IMR-90 (cell line): Measurements from ENCODE around the gene KLHL25. TPM values are rescaled to one million over a fixed set of nuclear protein-coding genes. Genes with fewer than 3 reads are reported as not detected.

Source experiments
- ATAC-seq: fragments of 200-7000 bp; cut with Tn5 transposase; 2 replicates; pipeline ENCODE4 v1.9.1; 2020; ENCODE audit warnings: low read depth, mild to moderate bottlenecking, moderate library complexity
- BruUV-seq: library from RNA; stranded (reverse); fragments of 400-500 nt; replicated peaks from 2 replicates; lab custom pipeline; 2021; lab: Mats Ljungman, UMichigan
- CTCF ChIA-PET: fragments of 300-600 bp; formaldehyde crosslinking; extraction: SDS; loops from one replicate; lab custom pipeline; 2021; ENCODE audit warnings: antibody characterized with exemption; lab: Yijun Ruan, JAX
- POLR2A ChIA-PET: fragments of 300-600 bp; sonication (Branson Sonifier 250); formaldehyde crosslinking; loops from one replicate; lab custom pipeline; 2022; ENCODE audit warnings: antibody characterized with exemption; ENCODE audit not compliant: unreplicated experiment; lab: Charles Lee
- DNase-seq: peaks from one replicate; pipeline ENCODE4 v3.0.0; 2013
- H2AFZ ChIP-seq: replicated peaks from 2 replicates; pipeline ENCODE3; 2013; ENCODE audit warnings: low read length, mild to moderate bottlenecking; ENCODE audit not compliant: poor library complexity
- H2AK5ac ChIP-seq: 2 replicates; pipeline ENCODE4 v1.6.1; 2013; ENCODE audit warnings: low read depth, low read length, inconsistent platforms
- H2AK9ac ChIP-seq: replicated peaks from 2 replicates; pipeline ENCODE3; 2013; ENCODE audit warnings: mild to moderate bottlenecking, low read depth, low read length, moderate library complexity; ENCODE audit not compliant: poor library complexity
- H2BK120ac ChIP-seq: 2 replicates; pipeline ENCODE4 v1.6.1; 2013; ENCODE audit warnings: low read depth, low read length, inconsistent platforms
- H2BK15ac ChIP-seq: 3 replicates; pipeline ENCODE4 v1.6.1; 2013; ENCODE audit warnings: low read depth, low read length, inconsistent platforms
- H2BK20ac ChIP-seq: 2 replicates; pipeline ENCODE4 v1.6.1; 2013; ENCODE audit warnings: low read depth, mild to moderate bottlenecking, inconsistent platforms, low read length, moderate library complexity
- H2BK5ac ChIP-seq: 2 replicates; pipeline ENCODE4 v1.6.1; 2013; ENCODE audit warnings: mild to moderate bottlenecking, low read depth, low read length, inconsistent platforms; ENCODE audit not compliant: poor library complexity, severe bottlenecking
- H3K14ac ChIP-seq: replicated peaks from 2 replicates; pipeline ENCODE4 v1.6.1; 2013; ENCODE audit warnings: low read depth, low read length, inconsistent platforms
- H3K18ac ChIP-seq: 2 replicates; pipeline ENCODE4 v1.6.1; 2013; ENCODE audit warnings: low read depth, low read length, control low read depth
- H3K23ac ChIP-seq: 2 replicates; pipeline ENCODE4 v1.6.1; 2013; ENCODE audit warnings: low read depth, low read length, inconsistent platforms
- H3K27ac ChIP-seq: 2 replicates; pipeline ENCODE4 v1.5.1; 2013; ENCODE audit warnings: mild to moderate bottlenecking, control low read depth, low read length; ENCODE audit not compliant: insufficient read depth
- H3K27me3 ChIP-seq: 2 replicates; pipeline ENCODE4 v1.6.1; 2013; ENCODE audit warnings: low read length; ENCODE audit not compliant: control insufficient read depth, insufficient read depth
- H3K36me3 ChIP-seq: 2 replicates; pipeline ENCODE4 v1.6.1; 2013; ENCODE audit warnings: low read length, mixed read lengths; ENCODE audit not compliant: control insufficient read depth, insufficient read depth
- H3K4ac ChIP-seq: 2 replicates; pipeline ENCODE4 v1.6.1; 2013; ENCODE audit warnings: low read depth, low read length, inconsistent platforms
- H3K4me1 ChIP-seq: 2 replicates; pipeline ENCODE4 v1.6.1; 2013; ENCODE audit warnings: low read length, mixed read lengths; ENCODE audit not compliant: control insufficient read depth, insufficient read depth
- H3K4me2 ChIP-seq: 2 replicates; pipeline ENCODE4 v1.6.1; 2013; ENCODE audit warnings: low read depth, mild to moderate bottlenecking, control low read depth, low read length, moderate library complexity
- H3K4me3 ChIP-seq: 2 replicates; pipeline ENCODE4 v1.5.1; 2013; ENCODE audit warnings: low read depth, mild to moderate bottlenecking, control low read depth, low read length, moderate library complexity; ENCODE audit not compliant: insufficient read depth
- H3K56ac ChIP-seq: 2 replicates; pipeline ENCODE4 v1.6.1; 2013; ENCODE audit warnings: low read length, inconsistent platforms; ENCODE audit not compliant: insufficient read depth; ENCODE audit errors: extremely low read depth
- H3K79me1 ChIP-seq, 2 experiments: 2 replicates each; pipeline ENCODE4 v1.6.1; 2013; ENCODE audit warnings: low read length in 2 of 2, inconsistent platforms in 1 of 2, low read depth in 1 of 2
- H3K9ac ChIP-seq: 2 replicates; pipeline ENCODE4 v1.6.1; 2013; ENCODE audit warnings: low read depth, low read length, control low read depth
- H3K9me1 ChIP-seq: 2 replicates; pipeline ENCODE4 v1.6.1; 2013; ENCODE audit warnings: low read length, inconsistent platforms; ENCODE audit not compliant: insufficient read depth
- H3K9me3 ChIP-seq: 2 replicates; pipeline ENCODE4 v1.6.1; 2013; ENCODE audit warnings: low read length; ENCODE audit not compliant: control insufficient read depth, insufficient read depth
- H4K20me1 ChIP-seq: 2 replicates; pipeline ENCODE4 v1.6.1; 2013; ENCODE audit warnings: low read length, inconsistent platforms; ENCODE audit not compliant: insufficient read depth
- H4K5ac ChIP-seq: 2 replicates; pipeline ENCODE4 v1.6.1; 2013; ENCODE audit warnings: mild to moderate bottlenecking, low read depth, low read length, control low read depth
- H4K8ac ChIP-seq, 2 experiments: 2 replicates each; pipeline ENCODE4 v1.6.1; 2013; ENCODE audit warnings: low read depth in 2 of 2, low read length in 2 of 2, control low read depth in 1 of 2, inconsistent platforms in 1 of 2
- H4K91ac ChIP-seq: 2 replicates; pipeline ENCODE4 v1.6.1; 2013; ENCODE audit warnings: low read depth, low read length, inconsistent platforms; ENCODE audit not compliant: insufficient read depth
- BHLHE40 ChIP-seq: fragments of 150-350 bp; IDR thresholded peaks from 2 replicates; pipeline ENCODE4 v1.6.1; 2016; ENCODE audit warnings: mild to moderate bottlenecking, low read depth, low read length
- CEBPB ChIP-seq: IDR thresholded peaks from 2 replicates; pipeline ENCODE4 v1.6.1; 2012; ENCODE audit warnings: low read depth, low read length, improper control_type of control experiment
- CHD1 ChIP-seq: IDR thresholded peaks from 2 replicates; pipeline ENCODE4 v1.6.1; 2012; ENCODE audit warnings: low read depth, low read length, improper control_type of control experiment
- CTCF ChIP-seq: conservative IDR thresholded peaks from 2 replicates; pipeline ENCODE4 v1.5.1; 2012; ENCODE audit warnings: mild to moderate bottlenecking, low read depth, low read length, improper control_type of control experiment
- ELK1 ChIP-seq: fragments of 150-350 bp; IDR thresholded peaks from 2 replicates; pipeline ENCODE4 v1.6.1; 2016; ENCODE audit warnings: low read depth, mild to moderate bottlenecking, low read length, moderate library complexity, borderline replicate concordance
- FOS ChIP-seq: fragments of 150-350 bp; IDR thresholded peaks from 2 replicates; pipeline ENCODE4 v1.6.1; 2016; ENCODE audit warnings: low read depth, low read length
- MAFK ChIP-seq: IDR thresholded peaks from 2 replicates; pipeline ENCODE4 v1.6.1; 2012; ENCODE audit warnings: low read depth, low read length, improper control_type of control experiment
- MAZ ChIP-seq: IDR thresholded peaks from 2 replicates; pipeline ENCODE4 v1.6.1; 2012; ENCODE audit warnings: low read depth, mild to moderate bottlenecking, low read length, improper control_type of control experiment, moderate library complexity, borderline replicate concordance
- NFE2L2 ChIP-seq: fragments of 150-350 bp; IDR thresholded peaks from 2 replicates; pipeline ENCODE4 v1.6.1; 2016; ENCODE audit warnings: low read depth, mild to moderate bottlenecking, low read length
- POLR2A ChIP-seq: IDR thresholded peaks from 2 replicates; pipeline ENCODE4 v1.6.1; 2012; ENCODE audit warnings: mild to moderate bottlenecking, low read depth, low read length
- RAD21 ChIP-seq: IDR thresholded peaks from 2 replicates; pipeline ENCODE4 v1.6.1; 2012; ENCODE audit warnings: low read length, improper control_type of control experiment
- RCOR1 ChIP-seq: IDR thresholded peaks from 2 replicates; pipeline ENCODE4 v1.6.1; 2012; ENCODE audit warnings: mild to moderate bottlenecking, low read length, improper control_type of control experiment; ENCODE audit not compliant: insufficient replicate concordance
- RFX5 ChIP-seq: IDR thresholded peaks from 2 replicates; pipeline ENCODE4 v1.8.0; 2012; ENCODE audit warnings: low read depth, mild to moderate bottlenecking, low read length, moderate library complexity
- SMC3 ChIP-seq: fragments of 150-350 bp; IDR thresholded peaks from 2 replicates; pipeline ENCODE4 v1.6.1; 2016; ENCODE audit warnings: low read depth, mild to moderate bottlenecking, antibody characterized with exemption, low read length, moderate library complexity
- WGBS, 2 experiments: methylation state at CpG; one replicate each; pipeline versions ENCODE4 v1.1.5 to v1.1.7; 2013; ENCODE audit warnings: missing lambda C conversion rate in 2 of 2; ENCODE audit not compliant: insufficient read length in 1 of 2; ENCODE audit errors: extremely low coverage in 2 of 2; 5-methylcytosine and 5-hydroxymethylcytosine counted together
- dilution Hi-C: fragments of 300-500 bp; cut with HindIII; formaldehyde crosslinking; loops from one replicate; pipeline ENCODE4 v1.14.3; 2018; ENCODE audit warnings: low sequenced_read_pairs; ENCODE audit not compliant: unreplicated experiment
- in situ Hi-C: fragments of 300-500 bp; cut with MboI; formaldehyde crosslinking; loops from 3 replicates; pipeline ENCODE4 v1.14.3; 2019; ENCODE audit warnings: low sequenced_read_pairs, inconsistent platforms, mixed read lengths
- intact Hi-C: fragments of 100-400 bp; cut with micrococcal nuclease; formaldehyde crosslinking; loops from 2 replicates; pipeline ENCODE4 v1.10.0; 2022
- polyA plus RNA-seq, 3 experiments: library from polyadenylated mRNA; depleted of rRNA; stranded (reverse); fragments of >200 nt; gene quantifications; 2 replicates each; pipeline ENCODE4 v1.2.3, GENCODE V29; 2012; ENCODE audit warnings: low replicate concordance in 1 of 3
- total RNA-seq: library from RNA; depleted of rRNA; stranded (reverse); fragments of >200 nt; gene quantifications from 2 replicates; pipeline ENCODE4 v1.2.3, GENCODE V29; 2012
- TF ChIP-seq, protein P1 (sequence below): fragments of 150-350 bp; IDR thresholded peaks from 2 replicates; pipeline ENCODE4 v1.6.1; 2017; ENCODE audit warnings: mild to moderate bottlenecking, antibody characterized with exemption, low read length, low read depth

The KLHL25 gene
- total and polyA plus RNA-seq, 2 of the 4 experiments (the other 2 are of a cell fraction) = 2.7 to 5.6 TPM

- H3K9me3 ChIP-seq = peaks cover 3% of the 10 kb centered on the region
- 93% methylated on average over 3 of the region's 6 CpGs; no CpG with 5 or more reads in 1 of the 2 experiments for WGBS, 2 experiments
- no peaks in the 10 kb centered on the region for H3K9me1 ChIP-seq
- H3K4me3 ChIP-seq = no peak overlapping the region
- no peak overlapping the region for H2BK20ac ChIP-seq
- no peak overlapping the region for H3K4ac ChIP-seq
- peaks cover 25% of the 10 kb centered on the region for H3K36me3 ChIP-seq
- H3K4me1 ChIP-seq = peaks cover 1% of the 10 kb centered on the region; the same call in 1 of the 2 replicates
- no peak overlapping the region for H2AFZ ChIP-seq
- no peak overlapping the region for H4K8ac ChIP-seq
- H2AK5ac ChIP-seq = no peak overlapping the region
- H3K18ac ChIP-seq = no peak overlapping the region
- ATAC-seq = no peak
- H3K14ac ChIP-seq = no peak overlapping the region
- no peak overlapping the region for H2BK120ac ChIP-seq
- H3K27ac ChIP-seq = no peak overlapping the region
- H2BK15ac ChIP-seq = no peak overlapping the region
- DNase-seq = no peak
- no peak for TF ChIP-seq RFX5
- TF ChIP-seq CHD1 = no peak
- TF ChIP-seq ELK1 = no peak
- TF ChIP-seq POLR2A = no peak
- no peak for TF ChIP-seq NFE2L2
- no peak for TF ChIP-seq RCOR1
- no peak for TF ChIP-seq RAD21
- no peak for TF ChIP-seq MAFK
- no peak for TF ChIP-seq BHLHE40
- no peak for TF ChIP-seq CTCF
- no peak for TF ChIP-seq FOS
- TF ChIP-seq, protein P1, sequence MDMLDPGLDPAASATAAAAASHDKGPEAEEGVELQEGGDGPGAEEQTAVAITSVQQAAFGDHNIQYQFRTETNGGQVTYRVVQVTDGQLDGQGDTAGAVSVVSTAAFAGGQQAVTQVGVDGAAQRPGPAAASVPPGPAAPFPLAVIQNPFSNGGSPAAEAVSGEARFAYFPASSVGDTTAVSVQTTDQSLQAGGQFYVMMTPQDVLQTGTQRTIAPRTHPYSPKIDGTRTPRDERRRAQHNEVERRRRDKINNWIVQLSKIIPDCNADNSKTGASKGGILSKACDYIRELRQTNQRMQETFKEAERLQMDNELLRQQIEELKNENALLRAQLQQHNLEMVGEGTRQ = no peak
- no peak for TF ChIP-seq CEBPB
- no peak for TF ChIP-seq SMC3
- no peak for TF ChIP-seq MAZ
- intact Hi-C loops = no loop called here
- no peak overlapping the region for H4K91ac ChIP-seq
- in situ Hi-C loops = no loop called here
- H3K56ac ChIP-seq = no peak overlapping the region
- CTCF ChIA-PET = interaction anchor here (0.6 kb wide), 1 partner anchor 14 kb away, joined by 3 read pairs; no protein-coding TSS in a partner anchor
- no peak overlapping the region for H3K9ac ChIP-seq
- peaks cover 3% of the 10 kb centered on the region in 2 experiments; a peak in 1 of 4 replicates for H3K79me1 ChIP-seq
- H4K20me1 ChIP-seq = no peaks in the 10 kb centered on the region; the same call in 1 of the 2 replicates
- dilution Hi-C loops = no loop called here
- H2AK9ac ChIP-seq = no peak overlapping the region
- H2BK5ac ChIP-seq = no peak overlapping the region
- H4K5ac ChIP-seq = no peak overlapping the region
- no peak overlapping the region for H3K4me2 ChIP-seq
- no peak overlapping the region for H3K23ac ChIP-seq
- POLR2A ChIA-PET = no interaction called here
- H3K27me3 ChIP-seq = no peaks in the 10 kb centered on the region
- no TSS peak for BruUV-seq
Measured at GRCh38 chr15:85737061-85737460, 57.7 kb downstream of the KLHL25 start.
